ENCODE measurements around the gene RILPL1. TPM values are rescaled to one million over a fixed set of nuclear protein-coding genes. Genes with fewer than 3 reads are reported as not detected.
"Not testable (repeated sequence)": the region's sequence is repeated elsewhere in the genome, so short reads cannot be mapped to it uniquely, and the experiment has no call there.

RILPL1 gene, protein sequence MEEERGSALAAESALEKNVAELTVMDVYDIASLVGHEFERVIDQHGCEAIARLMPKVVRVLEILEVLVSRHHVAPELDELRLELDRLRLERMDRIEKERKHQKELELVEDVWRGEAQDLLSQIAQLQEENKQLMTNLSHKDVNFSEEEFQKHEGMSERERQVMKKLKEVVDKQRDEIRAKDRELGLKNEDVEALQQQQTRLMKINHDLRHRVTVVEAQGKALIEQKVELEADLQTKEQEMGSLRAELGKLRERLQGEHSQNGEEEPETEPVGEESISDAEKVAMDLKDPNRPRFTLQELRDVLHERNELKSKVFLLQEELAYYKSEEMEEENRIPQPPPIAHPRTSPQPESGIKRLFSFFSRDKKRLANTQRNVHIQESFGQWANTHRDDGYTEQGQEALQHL
- 9.5 and 21.2 TPM in 2 replicates for total RNA-seq

DNA sequence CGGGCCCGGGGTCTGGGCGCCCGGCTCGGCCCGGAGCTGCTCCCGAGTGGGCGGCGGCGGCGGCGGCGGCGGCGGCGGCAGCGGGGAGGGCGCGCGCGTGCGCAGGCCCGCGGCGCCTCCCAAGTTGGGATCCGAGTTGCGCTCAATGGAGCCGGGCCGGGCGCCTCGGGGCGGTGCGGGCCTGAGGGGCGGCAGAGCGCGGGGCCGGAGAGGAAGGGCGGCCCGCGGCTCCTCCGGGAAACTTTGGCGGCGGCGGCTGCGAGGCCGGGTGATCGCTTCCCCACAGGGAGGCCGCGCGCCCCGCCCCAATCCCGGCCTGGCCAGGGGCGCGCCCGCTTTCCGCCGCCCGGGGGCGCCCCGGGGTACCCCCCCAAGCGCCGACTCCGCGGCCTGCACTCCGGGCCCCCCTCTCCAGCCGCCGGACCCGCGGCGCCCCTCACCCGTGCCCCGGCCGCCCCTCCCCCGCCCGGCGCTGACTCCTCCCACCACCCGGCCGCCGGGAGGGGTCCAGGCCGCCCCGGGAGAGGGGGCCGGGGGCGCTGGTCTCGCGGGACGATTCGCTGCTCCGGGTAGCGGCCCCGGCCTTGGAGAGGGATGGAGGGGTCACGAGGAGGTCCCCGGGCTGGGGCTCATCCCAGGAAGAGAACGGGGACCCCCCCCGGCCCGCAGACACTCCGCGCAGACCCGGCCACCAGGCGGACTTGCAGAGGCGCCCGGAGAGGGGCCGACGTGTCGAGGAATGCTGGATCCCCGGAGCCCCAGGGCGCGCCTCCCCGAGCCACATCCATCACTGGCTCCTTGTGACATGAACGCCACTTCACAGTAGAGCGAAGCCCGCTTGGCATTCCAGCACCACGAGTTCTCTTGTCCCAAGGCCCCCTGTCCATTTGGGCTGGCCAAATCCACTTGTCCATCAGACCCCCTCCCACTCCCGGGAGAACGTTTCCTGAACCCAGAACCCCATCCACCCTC, at the start of gene RILPL1:
TSS of gene RILPL1 (minus strand) at position 48 of the 972 bp plus-strand sequence. CDS start 237 bp downstream, outside the sequence.
- TF ChIP-seq, protein P1, sequence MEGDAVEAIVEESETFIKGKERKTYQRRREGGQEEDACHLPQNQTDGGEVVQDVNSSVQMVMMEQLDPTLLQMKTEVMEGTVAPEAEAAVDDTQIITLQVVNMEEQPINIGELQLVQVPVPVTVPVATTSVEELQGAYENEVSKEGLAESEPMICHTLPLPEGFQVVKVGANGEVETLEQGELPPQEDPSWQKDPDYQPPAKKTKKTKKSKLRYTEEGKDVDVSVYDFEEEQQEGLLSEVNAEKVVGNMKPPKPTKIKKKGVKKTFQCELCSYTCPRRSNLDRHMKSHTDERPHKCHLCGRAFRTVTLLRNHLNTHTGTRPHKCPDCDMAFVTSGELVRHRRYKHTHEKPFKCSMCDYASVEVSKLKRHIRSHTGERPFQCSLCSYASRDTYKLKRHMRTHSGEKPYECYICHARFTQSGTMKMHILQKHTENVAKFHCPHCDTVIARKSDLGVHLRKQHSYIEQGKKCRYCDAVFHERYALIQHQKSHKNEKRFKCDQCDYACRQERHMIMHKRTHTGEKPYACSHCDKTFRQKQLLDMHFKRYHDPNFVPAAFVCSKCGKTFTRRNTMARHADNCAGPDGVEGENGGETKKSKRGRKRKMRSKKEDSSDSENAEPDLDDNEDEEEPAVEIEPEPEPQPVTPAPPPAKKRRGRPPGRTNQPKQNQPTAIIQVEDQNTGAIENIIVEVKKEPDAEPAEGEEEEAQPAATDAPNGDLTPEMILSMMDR (conservative IDR thresholded peaks at IDR 0.05; ENCODE audit: low read depth, low read length) = no peak
- DNase-seq (ENCODE audit: low read depth) = no peak
- H3K4me3 ChIP-seq (ENCODE audit: low read depth, low read length) = peak within 1 kb of the TSS; percentile 78

DNA sequence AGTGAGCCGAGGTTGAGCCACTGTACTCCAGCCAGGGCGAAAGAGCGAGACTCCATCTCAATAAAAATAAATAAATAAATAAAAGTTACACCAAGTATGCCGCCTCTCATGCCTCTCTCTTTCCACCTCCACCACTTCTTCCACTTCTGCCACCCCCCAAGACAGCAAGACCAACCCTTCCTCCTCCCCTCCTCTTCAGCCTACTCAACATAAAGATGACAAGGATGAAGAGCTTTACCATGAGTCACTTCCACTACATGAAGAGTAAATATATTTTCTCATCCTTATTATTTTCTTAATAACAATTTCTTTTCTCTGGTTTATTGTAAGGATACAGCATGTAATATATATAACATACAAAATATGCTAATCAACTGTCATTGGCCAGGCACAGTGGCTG, 47.3 kb upstream of the RILPL1 start:
- no peak for DNase-seq (ENCODE audit: low read depth)
- H3K4me3 ChIP-seq (ENCODE audit: low read depth, low read length) = no peak overlapping the region
- TF ChIP-seq, protein P1 (conservative IDR thresholded peaks at IDR 0.05; ENCODE audit: low read depth, low read length) = no peak

DNA sequence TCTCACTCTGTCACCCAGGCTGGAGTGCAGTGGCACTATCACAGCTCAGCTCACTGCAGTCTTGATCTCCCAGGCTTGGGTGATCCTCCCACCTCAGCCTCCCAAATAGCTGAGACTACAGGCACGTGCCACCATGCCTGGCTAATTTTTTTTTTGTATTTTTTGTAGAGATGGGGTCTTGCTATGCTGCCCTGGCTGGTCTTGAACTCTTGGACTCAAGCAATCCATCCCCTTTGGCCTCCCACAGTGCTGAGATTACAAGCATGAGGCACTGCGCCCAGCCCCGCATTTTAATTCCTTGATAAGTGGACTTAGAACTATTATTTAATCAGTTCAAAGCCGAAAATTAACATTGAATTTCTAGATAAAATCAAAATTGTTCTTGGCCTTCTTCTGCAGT, 45.3 kb upstream of the RILPL1 start:
- not testable (repeated sequence) for DNase-seq (ENCODE audit: low read depth); H3K4me3 ChIP-seq (ENCODE audit: low read depth, low read length)

DNA sequence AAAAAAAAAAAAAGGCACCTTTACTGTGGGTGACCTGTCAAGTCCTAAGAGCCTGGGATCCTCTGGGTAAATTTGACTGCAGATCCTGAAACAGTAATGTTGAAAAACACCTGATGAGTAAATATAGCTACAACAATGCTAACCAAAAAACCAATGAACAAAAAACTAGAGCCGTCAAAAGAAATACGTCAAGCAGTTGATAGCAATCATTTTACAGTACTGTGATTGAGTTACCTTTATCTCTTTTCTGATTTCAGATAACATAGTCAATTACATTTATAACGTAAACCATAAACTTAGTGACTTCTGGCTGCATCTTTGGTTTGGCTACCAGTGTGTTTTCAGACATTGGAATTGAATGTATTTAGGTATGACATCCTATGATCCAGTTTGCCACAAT, 44.7 kb upstream of the RILPL1 start:
- TF ChIP-seq, protein P1 (conservative IDR thresholded peaks at IDR 0.05; ENCODE audit: low read depth, low read length) = no peak
- DNase-seq (ENCODE audit: low read depth) = no peak
- H3K4me3 ChIP-seq (ENCODE audit: low read depth, low read length) = no peak overlapping the region

DNA sequence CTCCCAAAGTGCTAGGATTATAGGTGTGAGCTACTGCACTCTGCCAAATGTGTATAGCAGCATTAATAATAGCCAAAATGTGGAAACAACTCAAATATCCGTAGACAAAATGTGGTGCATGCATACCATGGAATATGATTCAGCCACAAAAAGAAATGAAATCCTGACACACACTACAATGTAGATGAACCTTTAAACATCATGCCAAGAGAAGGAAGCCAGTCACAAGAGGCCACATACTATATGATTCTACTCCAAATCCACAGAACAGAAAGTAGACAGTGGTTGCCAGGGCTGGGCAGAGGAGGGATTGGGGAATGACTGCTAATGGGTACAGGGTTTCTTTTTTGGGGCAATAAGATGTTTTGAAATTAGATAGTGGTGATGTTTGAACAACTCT, 43.1 kb upstream of the RILPL1 start:
- TF ChIP-seq, protein P1 (conservative IDR thresholded peaks at IDR 0.05; ENCODE audit: low read depth, low read length) = no peak
- no peak overlapping the region for H3K4me3 ChIP-seq (ENCODE audit: low read depth, low read length)
- DNase-seq (ENCODE audit: low read depth) = no peak

DNA sequence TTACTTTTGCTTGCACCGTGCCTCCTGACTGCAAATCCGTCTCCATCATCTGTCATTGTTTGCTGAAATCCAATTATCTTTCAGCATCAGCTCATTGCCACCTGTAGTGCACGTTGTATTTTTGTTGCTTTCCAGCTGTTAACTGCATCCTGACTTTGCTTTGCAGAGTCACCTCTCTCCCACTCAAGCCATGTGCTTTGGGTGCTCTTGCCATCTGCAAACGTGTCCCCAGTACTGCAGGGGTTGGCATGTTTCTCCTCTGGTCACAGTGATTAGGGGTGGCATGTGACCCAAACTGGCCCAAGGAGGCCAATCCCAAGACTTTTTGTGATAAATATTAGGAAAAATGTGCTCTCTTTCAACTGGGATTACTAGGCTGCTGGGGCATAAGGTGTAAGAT, 40.4 kb upstream of the RILPL1 start:
- no peak for DNase-seq (ENCODE audit: low read depth)
- H3K4me3 ChIP-seq (ENCODE audit: low read depth, low read length) = no peak overlapping the region
- TF ChIP-seq, protein P1 (conservative IDR thresholded peaks at IDR 0.05; ENCODE audit: low read depth, low read length) = no peak

DNA sequence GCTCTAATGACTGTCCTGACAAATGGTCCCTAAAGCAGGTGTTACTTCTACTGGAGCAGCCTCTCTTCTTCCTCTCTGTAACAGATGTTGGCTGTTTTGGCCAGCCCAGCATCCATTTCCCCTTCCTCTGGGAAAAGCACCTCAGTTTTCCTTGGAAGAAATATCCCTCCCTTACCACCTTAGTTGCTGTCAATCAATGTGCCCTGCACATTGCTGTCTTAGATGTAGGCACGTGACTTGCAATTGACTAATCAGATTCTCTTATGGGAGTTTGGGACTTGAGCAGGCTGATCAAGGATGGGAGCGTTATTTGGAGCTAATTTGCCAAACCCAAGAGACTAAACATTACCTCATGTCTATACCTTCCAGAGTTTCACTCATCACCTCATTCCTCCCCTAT, 38.9 kb upstream of the RILPL1 start:
- no peak overlapping the region for H3K4me3 ChIP-seq (ENCODE audit: low read depth, low read length)
- no peak for DNase-seq (ENCODE audit: low read depth)
- TF ChIP-seq, protein P1 (conservative IDR thresholded peaks at IDR 0.05; ENCODE audit: low read depth, low read length) = no peak
